Tibial artery (tissue), 4 donors: ENCODE data around the gene SIPA1.
A peak's percentile ranks its signal among the peaks of the same experiment; 100 is the strongest.

Source experiments
- DNase-seq, 2 donors: peaks; one replicate each; pipeline ENCODE4 v3.0.0-alpha.2; 2019
- H3K27ac ChIP-seq, 2 donors: fragments of 200-600 bp; sonication (generic) in 1 of 2; 1 replicate in 1 of 2; 2 replicates in 1 of 2; pipeline ENCODE4 v1.5.1; 2018 to 2019; ENCODE audit warnings: mild to moderate bottlenecking in 1 of 2
- H3K27me3 ChIP-seq, 2 donors: fragments of 200-600 bp; sonication (generic) in 1 of 2; one replicate each; pipeline versions ENCODE4 v1.5.1 to v1.6.0; 2016 to 2019
- H3K36me3 ChIP-seq, 3 donors: fragments of 200-600 bp; sonication (generic) in 2 of 3; one replicate each; pipeline ENCODE4 v1.5.1; 2016 to 2019; ENCODE audit warnings: mild to moderate bottlenecking in 2 of 3
- H3K4me1 ChIP-seq, 4 donors: fragments of 200-600 bp; sonication (generic) in 2 of 4; 1 replicate in 3 of 4; 2 replicates in 1 of 4; pipeline ENCODE4 v1.5.1; 2016 to 2019
- H3K4me3 ChIP-seq, 2 donors: fragments of 200-600 bp; sonication (generic) in 1 of 2; 1 replicate in 1 of 2; 2 replicates in 1 of 2; pipeline ENCODE4 v1.5.1; 2018 to 2019; ENCODE audit warnings: mild to moderate bottlenecking in 2 of 2
- H3K9me3 ChIP-seq, 3 donors: fragments of 200-600 bp; sonication (generic) in 1 of 3; one replicate each; pipeline ENCODE4 v1.5.1; 2016 to 2019
- intact Hi-C: fragments of 100-400 bp; cut with DNase I; formaldehyde crosslinking; loops from one replicate; pipeline ENCODE4 v1.15.0; 2023; ENCODE audit warnings: low total_unique reads
- TF ChIP-seq, protein P1 (sequence below), 2 experiments: fragments of 200-600 bp in 1 of 2; fragments of 450-650 bp in 1 of 2; IDR thresholded peaks; one replicate each; pipeline ENCODE4 v1.5.1; 2017 to 2019; ENCODE audit warnings: antibody characterized with exemption in 2 of 2, mild to moderate bottlenecking in 1 of 2, moderate library complexity in 1 of 2

SIPA1 gene

DNA sequence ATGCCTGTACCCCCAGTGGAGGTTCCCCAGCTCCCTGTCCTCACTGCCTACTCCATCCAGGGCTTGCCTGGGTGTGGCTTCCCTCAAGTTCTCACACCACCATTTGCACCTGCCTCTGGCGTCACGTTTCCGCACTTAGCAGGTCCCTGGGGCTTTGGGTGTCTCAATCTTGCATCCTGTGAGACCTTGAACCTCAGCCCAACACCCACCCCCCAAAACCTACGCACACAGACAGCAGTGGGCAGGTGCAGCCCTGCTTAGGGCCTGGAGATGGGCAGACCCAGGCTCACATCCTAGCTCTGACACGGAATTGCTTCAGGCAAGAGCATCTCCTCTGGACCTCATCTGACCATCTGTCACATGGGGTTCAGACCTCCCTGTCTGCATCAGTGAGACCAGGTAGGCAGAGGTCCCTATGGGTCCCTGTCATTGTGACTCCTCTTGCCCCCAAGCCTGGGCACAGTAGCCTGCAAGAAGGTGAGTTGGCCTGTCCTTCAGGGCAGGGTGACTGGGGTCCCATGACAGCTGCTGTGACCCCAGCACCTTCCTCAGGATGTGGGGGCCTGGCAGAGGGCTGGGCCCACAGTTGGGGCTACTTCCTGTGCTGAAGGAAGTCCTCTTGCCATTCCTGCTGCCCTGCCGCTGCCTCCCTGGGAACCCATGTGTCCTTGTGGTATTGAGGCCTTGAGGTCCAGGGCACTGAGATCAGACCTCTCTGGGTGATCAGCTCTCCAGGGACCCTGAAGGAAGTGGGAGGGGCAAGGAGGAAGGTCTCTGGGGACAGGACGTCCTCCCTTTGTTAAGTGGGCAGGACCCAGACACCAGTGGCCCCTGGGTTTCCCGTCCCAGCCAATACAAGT, 2.0 kb downstream of the SIPA1 start:
- peak overlapping the region in 1 of 2 donors; percentile 6 for H3K27ac ChIP-seq
- no peaks in the 10 kb centered on the region for H3K27me3 ChIP-seq
- TF ChIP-seq, protein P1, sequence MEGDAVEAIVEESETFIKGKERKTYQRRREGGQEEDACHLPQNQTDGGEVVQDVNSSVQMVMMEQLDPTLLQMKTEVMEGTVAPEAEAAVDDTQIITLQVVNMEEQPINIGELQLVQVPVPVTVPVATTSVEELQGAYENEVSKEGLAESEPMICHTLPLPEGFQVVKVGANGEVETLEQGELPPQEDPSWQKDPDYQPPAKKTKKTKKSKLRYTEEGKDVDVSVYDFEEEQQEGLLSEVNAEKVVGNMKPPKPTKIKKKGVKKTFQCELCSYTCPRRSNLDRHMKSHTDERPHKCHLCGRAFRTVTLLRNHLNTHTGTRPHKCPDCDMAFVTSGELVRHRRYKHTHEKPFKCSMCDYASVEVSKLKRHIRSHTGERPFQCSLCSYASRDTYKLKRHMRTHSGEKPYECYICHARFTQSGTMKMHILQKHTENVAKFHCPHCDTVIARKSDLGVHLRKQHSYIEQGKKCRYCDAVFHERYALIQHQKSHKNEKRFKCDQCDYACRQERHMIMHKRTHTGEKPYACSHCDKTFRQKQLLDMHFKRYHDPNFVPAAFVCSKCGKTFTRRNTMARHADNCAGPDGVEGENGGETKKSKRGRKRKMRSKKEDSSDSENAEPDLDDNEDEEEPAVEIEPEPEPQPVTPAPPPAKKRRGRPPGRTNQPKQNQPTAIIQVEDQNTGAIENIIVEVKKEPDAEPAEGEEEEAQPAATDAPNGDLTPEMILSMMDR (IDR thresholded peaks at IDR 0.05): no peak
- H3K4me3 ChIP-seq: peak overlapping the region in 1 of 2 donors; percentile 26
- peaks cover 18 to 45% (median 23%) of the 10 kb centered on the region in 3 donors for H3K36me3 ChIP-seq
- no peak for DNase-seq
- H3K4me1 ChIP-seq: peaks cover 0 to 39% (median 26%) of the 10 kb centered on the region in 4 donors
- no peaks in the 10 kb centered on the region for H3K9me3 ChIP-seq
- intact Hi-C loops: no loop called here

DNA sequence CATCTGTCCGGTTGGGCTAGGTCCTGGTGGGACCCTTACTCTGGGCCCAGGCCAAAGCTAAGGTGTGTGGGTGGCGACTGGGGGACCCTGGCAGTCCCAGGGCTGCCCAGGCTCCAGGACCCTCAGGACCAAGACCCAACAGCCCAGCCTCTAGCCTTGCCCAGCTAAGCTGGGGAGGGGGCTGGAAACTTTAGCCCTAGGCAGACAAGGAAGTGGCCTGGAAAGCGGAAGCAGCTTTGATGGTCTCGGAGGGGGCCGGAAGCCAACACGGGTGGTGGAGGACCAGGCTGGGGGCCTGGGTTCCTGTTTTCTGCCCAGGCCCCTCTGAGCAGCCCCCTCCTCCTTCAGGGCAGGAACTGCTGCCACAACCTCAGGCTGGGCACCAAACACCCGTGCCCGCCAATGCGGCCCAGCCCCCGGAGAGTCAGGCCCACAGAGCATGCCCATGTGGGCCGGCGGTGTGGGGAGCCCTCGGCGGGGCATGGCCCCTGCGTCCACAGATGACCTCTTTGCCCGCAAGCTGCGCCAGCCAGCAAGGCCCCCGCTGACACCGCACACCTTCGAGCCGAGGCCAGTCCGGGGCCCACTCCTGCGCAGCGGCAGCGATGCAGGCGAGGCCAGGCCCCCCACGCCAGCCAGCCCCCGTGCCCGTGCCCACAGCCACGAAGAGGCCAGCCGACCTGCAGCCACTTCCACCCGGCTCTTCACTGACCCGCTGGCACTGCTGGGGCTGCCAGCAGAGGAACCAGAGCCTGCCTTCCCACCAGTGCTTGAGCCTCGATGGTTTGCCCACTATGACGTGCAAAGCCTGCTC, 2.8 kb downstream of the SIPA1 start:
- peak overlapping the region; percentile 12 to 26 for H3K4me3 ChIP-seq
- H3K9me3 ChIP-seq: no peaks in the 10 kb centered on the region
- H3K27me3 ChIP-seq: no peaks in the 10 kb centered on the region
- peaks cover 10 to 45% (median 23%) of the 10 kb centered on the region in 3 donors for H3K36me3 ChIP-seq
- H3K27ac ChIP-seq: peak overlapping the region in 1 of 2 donors; percentile 6
- peaks cover 0 to 39% (median 26%) of the 10 kb centered on the region in 4 donors for H3K4me1 ChIP-seq
- peak in 1 of 2 donors; percentile 54 for DNase-seq
- TF ChIP-seq, protein P1 (IDR thresholded peaks at IDR 0.05): no peak
- intact Hi-C loops: no loop called here

DNA sequence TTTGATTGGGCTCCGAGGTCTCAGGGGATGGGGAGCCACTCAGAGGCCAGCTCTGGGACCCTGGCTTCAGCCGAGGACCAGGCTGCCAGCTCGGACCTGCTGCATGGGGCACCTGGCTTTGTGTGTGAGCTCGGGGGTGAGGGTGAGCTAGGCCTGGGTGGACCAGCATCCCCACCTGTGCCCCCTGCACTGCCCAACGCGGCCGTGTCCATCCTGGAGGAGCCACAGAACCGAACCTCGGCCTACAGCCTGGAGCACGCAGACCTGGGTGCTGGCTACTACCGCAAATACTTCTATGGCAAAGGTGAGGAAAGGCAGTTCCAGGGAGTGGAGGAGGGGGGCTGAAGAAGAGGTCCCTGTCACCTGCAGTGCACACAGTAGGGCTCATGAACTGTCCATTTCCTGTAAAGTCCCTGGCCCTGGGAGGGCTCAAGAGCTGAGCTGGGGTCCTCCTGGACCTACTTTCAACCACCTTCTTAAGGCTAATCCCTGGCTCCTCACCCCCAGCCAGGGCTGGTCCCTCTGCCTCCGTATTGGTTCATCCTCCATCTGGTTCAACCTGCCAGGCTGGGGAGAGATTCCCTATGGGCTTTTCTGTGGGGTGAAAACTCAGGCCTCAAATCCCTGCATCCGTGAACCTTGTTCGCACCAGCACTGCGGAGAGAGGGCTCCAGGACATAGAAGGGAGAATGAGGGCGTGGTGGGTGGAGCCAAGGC, 3.6 kb downstream of the SIPA1 start:
- Histone ChIP-seq H3K36me3 (peaks cover 2 to 45% (median 22%) of the 10 kb centered on the region in 3 donors), H3K9me3 (no peaks in the 10 kb centered on the region), H3K27ac (no peak overlapping the region), H3K4me3 (peak overlapping the region in 1 of 2 donors; percentile 26), H3K4me1 (peaks cover 0 to 42% (median 28%) of the 10 kb centered on the region in 4 donors), H3K27me3 (no peaks in the 10 kb centered on the region)
- no peak for DNase-seq
- intact Hi-C loops: no loop called here
- TF ChIP-seq, protein P1 (IDR thresholded peaks at IDR 0.05): no peak

DNA sequence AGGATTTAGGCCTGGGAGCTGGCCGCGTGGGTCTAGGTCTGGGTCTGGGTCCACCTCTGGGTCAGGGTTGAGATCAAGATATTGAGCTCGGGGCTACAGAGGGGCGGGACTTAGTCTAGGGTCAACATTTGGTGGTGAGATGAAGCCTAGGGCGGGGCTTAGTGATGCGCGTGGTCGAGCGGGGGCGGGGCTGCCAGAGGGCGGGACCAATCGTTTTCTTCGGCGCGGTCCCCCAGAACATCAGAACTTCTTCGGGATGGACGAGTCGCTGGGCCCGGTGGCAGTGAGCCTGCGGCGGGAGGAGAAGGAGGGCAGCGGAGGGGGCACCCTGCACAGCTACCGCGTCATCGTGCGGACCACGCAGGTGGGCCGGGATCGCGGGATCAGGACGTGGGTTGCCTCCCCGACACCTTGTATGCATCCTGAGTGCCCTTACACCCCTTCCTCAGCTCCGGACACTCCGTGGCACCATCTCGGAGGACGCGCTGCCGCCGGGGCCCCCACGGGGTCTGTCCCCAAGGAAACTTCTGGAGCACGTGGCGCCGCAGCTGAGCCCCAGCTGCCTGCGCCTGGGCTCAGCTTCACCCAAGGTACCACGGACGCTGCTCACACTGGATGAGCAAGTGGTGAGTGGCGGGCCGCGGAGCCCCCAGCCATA, 4.2 kb downstream of the SIPA1 start:
- Histone ChIP-seq H3K9me3 (no peaks in the 10 kb centered on the region), H3K4me3 (no peak overlapping the region), H3K27me3 (no peaks in the 10 kb centered on the region), H3K36me3 (peaks cover 0 to 39% (median 16%) of the 10 kb centered on the region in 3 donors), H3K27ac (no peak overlapping the region), H3K4me1 (peaks cover 0 to 41% (median 30%) of the 10 kb centered on the region in 4 donors)
- no peak for DNase-seq
- intact Hi-C loops: no loop called here
- TF ChIP-seq, protein P1 (IDR thresholded peaks at IDR 0.05): no peak

DNA sequence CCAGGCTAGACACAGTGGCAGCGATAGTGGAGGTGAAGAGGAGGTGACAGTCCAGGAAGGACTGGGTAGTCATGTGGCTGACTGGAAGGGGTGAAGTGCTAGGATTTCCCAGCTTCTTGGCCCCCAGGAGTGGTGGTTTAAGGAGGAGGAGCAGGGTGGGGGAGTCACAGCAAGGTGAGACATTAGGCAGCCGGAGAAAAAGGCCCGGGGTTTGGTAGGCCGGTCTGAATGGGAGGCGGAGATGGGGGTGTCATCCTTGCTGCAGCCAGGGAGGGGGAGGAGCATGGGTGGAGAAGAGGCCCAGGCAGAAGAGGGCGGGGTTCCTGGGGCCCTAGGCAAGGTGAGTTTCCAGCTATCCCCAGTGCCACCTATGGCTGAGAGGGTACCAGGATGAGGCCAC, 6.1 kb downstream of the SIPA1 start:
- Histone ChIP-seq H3K4me3 (no peak overlapping the region), H3K27me3 (no peaks in the 10 kb centered on the region), H3K9me3 (no peaks in the 10 kb centered on the region), H3K36me3 (peaks cover 0 to 43% (median 16%) of the 10 kb centered on the region in 3 donors), H3K27ac (no peak overlapping the region), H3K4me1 (peaks cover 0 to 32% (median 23%) of the 10 kb centered on the region in 4 donors)
- TF ChIP-seq, protein P1 (IDR thresholded peaks at IDR 0.05): no peak
- DNase-seq: no peak
- intact Hi-C loops: no loop called here
